Spleen (tissue), 7 donors: ENCODE measurements around the gene TCF7L1.

Experiments
- POLR2A ChIP-seq, 3 donors: fragments of 450-650 bp; IDR thresholded peaks; one replicate each; pipeline ENCODE4 v1.5.1; 2017; ENCODE audit warnings: antibody characterized with exemption in 3 of 3, mild to moderate bottlenecking in 1 of 3
- TF ChIP-seq, protein P1 (sequence below), 11 experiments: fragments of 200-600 bp in 7 of 11; fragments of 450-650 bp in 4 of 11; sonication (generic) in 4 of 11; IDR thresholded peaks in 8 of 11; conservative IDR thresholded peaks in 3 of 11; 1 replicate in 7 of 11; 2 replicates in 4 of 11; pipeline versions ENCODE4 v1.4.0 to v1.8.0; 2016 to 2021; ENCODE audit warnings: antibody characterized with exemption in 11 of 11, inconsistent platforms in 4 of 11, mild to moderate bottlenecking in 1 of 11
- donor health status: DM: no; HTN: no; CAD: no; lungs with moderate emphysema.
- donor health status: DM: no; HTN: no; CAD: no.
- donor health status: DM: no; HTN: no; CAD: no.

DNA sequence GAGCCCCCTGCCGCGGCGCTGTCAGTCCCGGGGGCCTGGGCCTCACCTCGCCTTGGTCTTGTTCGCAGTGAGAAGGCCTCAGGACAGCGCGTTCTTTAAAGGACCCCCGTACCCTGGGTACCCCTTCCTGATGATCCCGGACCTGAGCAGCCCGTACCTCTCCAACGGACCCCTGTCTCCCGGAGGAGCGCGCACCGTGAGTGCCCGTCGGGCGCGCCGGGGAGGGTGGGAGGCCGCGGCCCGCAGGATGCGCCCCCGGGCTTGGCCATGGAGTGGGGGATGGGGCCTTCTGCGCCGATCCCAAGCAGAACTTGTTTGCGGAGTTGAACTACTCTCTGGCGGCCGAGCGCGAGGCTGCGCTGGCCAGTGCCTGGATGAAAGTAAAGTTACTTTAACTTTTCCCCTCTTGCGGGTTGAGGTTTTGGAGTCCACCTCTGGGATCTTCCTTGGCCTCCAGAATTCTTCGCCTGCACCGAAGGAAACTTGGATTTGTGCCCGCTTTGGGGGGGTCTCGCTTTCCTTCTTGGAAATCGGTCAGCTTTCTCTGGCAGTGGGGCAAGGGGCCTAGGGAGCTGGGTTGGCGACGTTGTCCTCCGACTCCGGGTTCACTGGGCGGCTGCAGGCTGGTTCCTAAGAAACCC, 1.2 kb downstream of the TCF7L1 start:
- TF ChIP-seq, protein P1, sequence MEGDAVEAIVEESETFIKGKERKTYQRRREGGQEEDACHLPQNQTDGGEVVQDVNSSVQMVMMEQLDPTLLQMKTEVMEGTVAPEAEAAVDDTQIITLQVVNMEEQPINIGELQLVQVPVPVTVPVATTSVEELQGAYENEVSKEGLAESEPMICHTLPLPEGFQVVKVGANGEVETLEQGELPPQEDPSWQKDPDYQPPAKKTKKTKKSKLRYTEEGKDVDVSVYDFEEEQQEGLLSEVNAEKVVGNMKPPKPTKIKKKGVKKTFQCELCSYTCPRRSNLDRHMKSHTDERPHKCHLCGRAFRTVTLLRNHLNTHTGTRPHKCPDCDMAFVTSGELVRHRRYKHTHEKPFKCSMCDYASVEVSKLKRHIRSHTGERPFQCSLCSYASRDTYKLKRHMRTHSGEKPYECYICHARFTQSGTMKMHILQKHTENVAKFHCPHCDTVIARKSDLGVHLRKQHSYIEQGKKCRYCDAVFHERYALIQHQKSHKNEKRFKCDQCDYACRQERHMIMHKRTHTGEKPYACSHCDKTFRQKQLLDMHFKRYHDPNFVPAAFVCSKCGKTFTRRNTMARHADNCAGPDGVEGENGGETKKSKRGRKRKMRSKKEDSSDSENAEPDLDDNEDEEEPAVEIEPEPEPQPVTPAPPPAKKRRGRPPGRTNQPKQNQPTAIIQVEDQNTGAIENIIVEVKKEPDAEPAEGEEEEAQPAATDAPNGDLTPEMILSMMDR (IDR thresholded peaks at IDR 0.05 in 8 of 11, conservative IDR thresholded peaks at IDR 0.05 in 3 of 11), result no peak
- no peak for TF ChIP-seq POLR2A (IDR thresholded peaks at IDR 0.05)
